HG03575 (cell line): ENCODE results near the gene OSBPL9.

Experiments used
- ATAC-seq: cut with Tn5 transposase; IDR thresholded peaks from one replicate; pipeline ENCODE4 v1.9.1; 2021; ENCODE audit not compliant: unreplicated experiment, insufficient number of reproducible peaks, low FRiP score; ENCODE audit errors: extremely low read depth

OSBPL9 gene

DNA sequence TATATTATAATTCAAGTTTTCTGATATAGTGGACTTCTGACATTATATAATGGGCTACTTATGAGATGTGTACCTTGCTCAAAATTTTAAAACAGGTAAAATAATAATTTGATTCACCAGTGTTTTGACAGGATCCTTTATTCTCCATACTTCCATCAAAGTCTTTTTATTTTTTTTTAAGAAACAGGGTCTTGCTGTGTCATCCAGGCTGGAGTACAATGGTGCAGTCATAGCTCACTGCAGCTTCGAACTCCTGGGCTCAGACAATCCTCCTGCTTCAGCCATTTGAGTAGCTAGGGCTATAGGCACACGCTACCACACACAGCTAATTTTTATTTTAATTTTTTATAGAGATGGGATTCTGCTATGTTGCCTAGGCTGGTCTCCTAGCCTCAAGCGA is 132.3 kb downstream of the OSBPL9 start:
- no peak for ATAC-seq

DNA sequence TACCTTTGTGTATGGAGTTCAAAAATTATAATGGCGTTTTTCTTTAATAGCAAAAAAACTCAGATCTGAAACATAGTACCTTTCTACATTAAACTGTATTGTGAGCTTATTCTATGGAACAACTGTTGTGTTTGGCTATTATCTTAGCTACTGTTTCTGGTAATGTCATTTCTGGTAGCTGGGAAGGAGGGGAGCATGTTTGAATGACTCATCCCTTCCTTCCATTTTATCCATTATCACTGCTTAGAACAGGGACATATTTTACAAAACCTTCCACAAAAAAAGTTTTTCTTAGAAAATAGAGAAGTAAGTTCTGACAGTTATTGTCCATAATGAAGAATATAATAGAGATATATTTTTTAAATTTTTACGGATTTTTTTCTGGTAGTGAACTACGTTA is 133.3 kb downstream of the OSBPL9 start:
- ATAC-seq, result no peak

DNA sequence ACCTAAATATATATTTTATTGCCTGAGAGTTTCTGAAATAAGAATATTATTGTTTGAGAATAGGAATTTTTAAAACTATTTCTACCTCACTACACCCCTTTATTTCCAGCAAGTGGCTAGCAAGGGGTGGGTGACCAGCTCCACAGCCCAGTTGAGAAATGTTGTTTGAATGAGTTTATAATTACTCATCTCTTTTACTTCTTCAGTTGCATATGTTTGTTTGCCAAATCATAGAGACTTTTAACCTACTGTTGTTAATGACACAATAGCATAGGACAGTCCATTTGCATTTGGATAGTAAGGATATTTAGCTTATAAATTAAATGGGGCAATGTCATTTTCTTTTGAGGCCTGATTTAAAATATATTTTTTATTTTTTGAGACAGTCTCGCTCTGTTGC is 133.8 kb downstream of the OSBPL9 start:
- no peak for ATAC-seq

DNA sequence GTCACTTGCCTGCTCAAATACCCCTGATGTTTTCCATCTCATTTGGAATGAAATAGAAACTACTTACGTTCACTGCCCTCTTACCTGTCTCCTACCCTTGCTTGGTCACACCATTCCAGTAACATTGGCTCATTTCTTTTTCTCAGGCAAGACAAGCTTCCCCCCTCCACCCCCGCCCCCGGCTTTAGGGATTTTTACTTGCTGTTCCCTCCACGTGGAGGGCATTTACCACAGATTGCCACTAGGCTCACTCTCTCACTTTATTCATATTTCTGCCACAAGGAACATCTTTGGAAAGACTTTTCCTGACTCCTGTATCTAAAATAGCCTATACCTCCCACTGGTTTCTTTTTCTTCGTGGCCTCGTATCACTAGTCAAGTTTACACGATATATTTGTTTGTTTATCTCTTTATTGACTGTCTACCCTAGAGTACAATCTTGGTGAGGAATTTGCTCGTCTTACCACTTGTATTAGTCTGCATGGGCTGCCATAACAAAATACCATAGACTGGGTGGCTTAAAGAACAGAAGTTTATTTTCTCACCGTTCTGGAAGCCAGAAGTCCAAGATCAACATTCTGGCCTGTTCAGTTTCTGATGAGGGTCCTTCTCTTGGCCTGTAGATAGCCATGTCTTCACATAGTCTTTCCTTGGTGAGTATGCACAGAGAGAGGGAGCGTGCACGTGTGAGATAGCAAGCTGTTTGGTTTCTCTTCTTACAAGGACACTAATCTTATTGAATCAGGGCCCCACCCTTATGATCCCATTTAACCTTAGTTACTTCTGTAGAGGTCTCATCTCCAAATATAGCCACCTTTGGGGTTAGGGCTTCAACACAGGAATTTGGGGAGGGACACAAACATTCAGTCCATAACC is 135.4 kb downstream of the OSBPL9 start:
- ATAC-seq, result no peak

DNA sequence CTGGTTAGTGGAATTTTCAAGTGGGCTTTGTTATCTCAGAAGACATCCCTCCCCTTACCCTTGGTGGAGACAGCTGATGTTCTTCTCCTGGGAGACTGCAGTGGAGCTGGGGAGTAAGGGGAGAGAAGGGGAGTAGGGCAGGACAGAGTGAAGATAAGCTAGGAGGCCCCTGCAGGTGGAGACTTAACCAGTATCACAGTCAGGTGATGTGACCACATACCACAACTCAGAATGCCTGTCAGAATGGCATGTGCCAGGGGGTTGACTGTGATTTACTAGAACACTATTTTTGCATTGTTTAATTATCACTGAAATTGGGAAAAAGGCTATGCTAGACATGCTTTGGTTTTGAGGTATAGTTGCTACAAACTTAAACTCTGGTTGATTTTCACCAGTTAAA is 137.1 kb downstream of the OSBPL9 start:
- no peak for ATAC-seq

DNA sequence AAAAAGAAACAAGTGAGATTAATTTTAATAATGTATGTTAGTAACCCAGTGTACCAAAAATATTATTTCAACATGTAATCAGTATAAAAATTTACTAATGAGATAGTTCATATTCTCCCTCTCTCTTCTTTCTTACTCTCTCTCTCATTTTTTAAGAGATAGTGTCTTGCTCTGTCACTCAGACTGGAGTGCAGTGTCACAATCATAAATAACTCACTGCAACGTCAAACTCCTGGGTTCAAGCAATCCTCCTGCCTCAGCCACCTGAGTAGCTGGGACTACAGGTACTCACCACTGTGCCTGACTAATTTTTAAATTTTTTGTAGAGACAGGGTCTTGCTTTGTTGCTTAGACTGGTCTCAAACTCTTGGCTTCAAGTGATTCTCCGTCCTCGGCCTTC is 137.8 kb downstream of the OSBPL9 start:
- ATAC-seq, result no peak

DNA sequence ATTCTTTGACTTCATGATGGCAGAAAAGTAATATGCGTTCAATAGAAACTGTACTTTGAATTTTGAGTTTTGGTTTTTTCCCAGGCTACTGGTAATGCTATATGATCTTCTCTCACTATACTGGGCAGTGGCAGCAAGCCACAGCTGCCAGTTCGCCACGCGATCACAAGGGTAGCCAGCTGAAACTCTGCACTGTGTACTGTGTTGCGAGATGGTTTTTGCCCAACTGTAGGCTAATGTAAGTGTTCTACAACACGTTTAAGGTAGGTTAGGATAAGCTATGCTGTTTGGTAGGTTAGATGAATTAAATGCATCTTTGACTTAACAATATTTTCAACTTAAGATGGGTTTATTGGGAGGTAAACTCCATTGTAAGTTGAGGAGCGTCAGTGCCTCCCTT is 138.5 kb downstream of the OSBPL9 start:
- no peak for ATAC-seq

DNA sequence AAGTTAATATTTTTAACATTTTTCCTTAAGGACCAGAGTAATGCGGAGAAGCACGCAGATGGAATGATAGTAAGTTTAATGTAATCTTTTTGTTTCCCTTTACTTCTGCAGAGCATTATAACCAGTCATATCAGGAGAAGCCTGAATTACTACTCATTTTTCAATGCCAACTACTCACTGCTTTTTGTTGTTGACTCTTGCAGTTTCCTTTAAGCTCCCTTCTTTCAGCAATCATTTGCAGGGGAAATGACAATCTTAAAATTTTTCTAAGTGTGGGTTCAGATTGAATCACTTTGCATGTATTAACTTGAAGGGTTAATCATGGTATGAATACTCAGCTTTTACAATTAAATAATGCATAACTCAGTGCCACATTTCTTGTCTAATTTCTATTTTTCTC is 139.4 kb downstream of the OSBPL9 start:
- ATAC-seq, result no peak

DNA sequence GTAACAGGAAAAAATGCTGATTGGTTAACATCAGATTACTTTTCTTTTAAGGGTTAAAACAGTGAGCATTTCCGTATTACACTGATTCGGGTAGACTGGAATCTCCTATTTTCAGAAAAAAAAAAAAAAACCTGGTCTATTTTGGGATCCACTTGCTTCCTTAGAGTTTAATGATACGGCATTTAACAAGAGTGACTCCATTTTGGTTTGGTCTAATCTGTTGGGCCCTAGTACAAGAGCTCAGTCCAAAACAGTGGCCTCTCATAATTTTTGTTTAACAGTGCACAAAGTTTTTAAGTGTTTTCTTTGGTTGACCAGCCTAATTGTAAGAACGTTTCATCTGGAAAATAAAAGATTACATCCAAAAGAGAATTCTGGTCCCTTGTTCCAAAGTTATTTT is 141.4 kb downstream of the OSBPL9 start:
- ATAC-seq, result no peak

DNA sequence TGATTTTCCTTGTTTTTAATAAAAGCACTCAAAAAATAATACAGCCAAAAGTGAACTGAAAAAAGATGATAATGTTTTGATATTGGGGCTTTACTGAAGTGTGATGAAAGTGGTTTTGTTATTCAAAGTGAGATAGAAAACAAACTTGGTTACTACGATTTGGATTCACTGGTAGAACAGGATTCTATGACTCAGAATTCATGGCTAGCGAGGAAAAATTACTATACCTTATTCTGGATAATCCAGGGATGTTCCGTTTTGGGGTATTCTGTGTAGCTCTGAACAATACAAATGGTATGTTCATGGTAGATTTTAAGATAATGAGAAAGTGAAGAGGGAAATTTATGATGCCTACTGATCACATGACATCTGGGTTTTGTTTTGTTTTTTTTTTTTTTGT is 144.0 kb downstream of the OSBPL9 start:
- no peak for ATAC-seq

DNA sequence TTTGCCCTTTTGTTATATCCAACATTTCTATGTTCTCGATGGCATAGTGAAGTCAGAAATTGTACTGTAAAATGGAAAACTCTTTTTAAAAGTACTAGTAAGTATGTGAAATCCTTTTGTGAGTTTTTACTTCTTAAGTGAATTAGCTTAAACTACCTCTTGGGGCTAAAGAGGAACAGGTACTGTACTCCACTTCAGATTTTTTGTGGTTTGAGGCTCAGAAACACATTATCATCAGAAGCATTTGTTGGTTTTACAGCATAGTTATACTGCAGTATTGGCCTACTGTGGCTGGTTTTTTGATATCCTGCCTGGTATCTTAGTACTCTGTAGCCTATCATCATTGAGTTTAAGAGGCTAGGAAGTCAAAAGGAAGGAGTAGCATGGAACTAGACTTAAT is 144.5 kb downstream of the OSBPL9 start:
- ATAC-seq, result no peak

DNA sequence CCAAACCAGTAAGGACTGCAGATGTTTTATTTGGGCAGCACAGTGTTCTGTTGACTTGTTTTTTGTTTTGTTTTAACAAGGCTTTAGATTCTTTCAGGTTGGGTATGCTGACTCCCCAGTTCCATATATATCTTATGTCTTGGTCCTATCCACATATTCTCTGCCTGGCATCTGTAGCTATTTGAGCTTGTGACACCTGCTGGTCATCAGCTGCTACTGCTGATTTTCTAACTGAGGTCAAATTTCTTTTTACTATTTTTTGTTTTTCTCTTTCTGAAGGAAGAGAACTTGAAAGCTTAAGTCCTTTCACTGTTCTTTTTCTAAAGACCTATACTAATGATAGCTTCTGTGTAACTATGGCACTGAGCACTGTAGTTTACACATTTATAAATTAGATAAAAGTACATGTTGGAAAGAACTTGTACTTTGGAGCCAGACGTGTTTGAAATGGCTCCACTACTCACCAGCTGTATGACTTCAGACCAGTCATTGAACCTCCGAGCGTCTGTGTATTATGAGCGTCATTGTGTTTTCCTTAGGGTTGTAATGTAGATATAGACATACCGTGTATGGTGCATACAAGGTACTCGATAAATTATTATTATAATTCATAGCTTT is 152.2 kb downstream of the OSBPL9 start:
- no peak for ATAC-seq

DNA sequence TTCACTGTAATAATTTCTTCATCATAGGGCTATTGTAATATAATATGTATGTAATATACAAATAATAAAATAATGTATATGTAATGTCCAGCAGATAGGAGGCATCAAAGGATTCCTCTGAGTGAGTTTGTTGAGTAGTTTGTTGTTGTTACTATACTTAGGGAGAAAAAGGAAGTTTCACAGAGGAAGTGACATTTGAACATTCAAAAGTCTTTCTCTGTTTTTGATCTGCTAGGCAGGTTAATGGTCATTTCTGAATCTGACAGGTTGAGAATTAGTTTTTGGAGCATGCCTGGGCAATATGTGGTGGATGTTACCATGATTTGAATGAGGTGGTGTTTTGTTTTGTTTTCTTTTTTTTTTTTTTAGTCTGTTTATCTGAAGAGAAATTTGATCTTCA is 159.5 kb downstream of the OSBPL9 start:
- no peak for ATAC-seq

DNA sequence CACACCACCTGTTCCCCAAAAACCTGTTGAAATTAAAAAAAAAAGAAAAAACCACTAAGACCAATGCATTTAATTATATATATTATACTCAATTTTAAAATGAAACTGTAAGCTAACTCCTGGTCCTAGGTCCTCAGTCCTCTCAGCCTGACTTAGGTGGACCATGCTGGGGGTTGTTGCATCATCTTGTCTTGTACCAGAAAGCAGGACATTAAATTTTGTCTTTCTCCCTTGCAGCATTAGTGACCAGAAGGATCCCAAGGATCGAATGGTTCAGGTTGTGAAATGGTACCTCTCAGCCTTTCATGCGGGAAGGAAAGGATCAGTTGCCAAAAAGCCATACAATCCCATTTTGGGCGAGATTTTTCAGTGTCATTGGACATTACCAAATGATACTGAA is 164.0 kb downstream of the OSBPL9 start:
- ATAC-seq, result no peak

DNA sequence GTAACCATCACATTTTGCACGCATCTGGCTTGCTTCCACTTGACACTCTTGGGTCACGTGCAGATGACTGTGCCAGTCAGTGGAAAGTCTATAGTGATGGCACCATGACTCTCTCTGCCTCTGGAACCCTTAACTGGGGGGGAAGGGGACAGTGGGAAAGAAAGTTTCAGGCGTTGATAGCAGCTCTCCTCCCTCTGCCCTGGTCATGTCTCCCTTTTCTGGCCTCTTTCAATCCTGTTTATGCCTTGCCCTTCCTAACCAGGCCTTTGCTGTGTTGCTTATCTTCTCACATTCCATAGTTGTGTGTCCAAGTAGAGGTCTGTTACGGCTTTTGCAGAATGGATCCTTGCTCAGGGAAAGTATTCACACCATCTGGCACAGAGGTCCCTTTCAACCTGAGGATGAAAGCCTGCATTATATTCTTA is 168.1 kb downstream of the OSBPL9 start:
- ATAC-seq, result no peak

DNA sequence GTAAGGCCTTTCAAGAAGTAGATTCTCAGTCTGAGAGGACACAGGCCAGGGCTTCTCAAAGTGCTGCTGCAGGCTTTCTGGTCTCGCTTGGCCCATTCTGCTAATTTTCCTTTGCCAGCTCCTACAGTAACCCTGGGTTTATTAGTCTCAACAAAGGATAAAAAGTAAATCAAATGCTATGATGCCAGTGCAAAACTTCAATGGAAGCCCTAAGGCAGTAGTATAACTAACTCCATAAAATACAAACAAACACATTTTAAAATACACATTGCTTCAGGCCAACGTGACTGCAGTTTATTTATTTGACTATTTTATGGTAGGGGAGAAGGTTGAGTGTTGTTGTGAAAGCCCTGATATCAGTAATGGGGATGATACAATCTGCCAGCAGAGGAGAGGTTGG is 172.0 kb downstream of the OSBPL9 start:
- ATAC-seq, result no peak

DNA sequence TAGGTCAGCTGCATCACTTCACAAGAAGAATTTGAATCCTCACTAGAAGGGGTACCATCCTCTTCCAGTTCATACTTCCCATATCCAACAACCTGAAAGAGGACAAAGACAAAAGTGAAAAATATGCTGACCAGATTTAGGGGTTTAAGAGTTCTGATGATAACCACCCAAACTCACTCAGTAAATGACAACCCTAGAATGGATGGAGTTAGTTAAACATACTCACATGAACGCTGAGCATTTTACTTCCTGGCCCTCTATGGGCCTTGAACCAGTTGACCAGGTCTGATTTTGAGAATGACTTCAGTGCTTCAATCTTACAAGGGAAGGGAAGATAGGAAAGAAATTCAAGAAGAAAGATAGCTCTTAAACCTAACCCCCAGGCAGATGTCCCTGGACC is 172.4 kb downstream of the OSBPL9 start:
- no peak for ATAC-seq

DNA sequence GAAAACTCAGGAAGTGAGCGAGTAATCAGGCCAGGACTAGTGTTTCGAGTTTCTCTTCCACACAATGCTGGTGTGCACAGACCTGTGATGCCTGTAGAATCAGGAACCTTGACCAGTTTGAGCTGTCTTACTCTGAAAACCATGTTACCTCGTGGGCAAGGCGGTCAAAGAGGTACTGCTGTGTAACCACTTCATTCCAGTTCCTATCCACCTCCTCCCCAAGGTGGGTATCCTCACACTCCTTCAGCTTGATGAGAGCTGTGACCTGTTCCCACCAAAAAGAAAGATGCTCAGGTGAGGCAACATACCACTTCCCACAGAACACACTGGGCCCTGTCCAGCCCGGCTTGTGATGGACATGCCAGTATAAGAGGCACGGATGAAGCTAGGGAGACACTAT is 173.5 kb downstream of the OSBPL9 start:
- ATAC-seq, result no peak

DNA sequence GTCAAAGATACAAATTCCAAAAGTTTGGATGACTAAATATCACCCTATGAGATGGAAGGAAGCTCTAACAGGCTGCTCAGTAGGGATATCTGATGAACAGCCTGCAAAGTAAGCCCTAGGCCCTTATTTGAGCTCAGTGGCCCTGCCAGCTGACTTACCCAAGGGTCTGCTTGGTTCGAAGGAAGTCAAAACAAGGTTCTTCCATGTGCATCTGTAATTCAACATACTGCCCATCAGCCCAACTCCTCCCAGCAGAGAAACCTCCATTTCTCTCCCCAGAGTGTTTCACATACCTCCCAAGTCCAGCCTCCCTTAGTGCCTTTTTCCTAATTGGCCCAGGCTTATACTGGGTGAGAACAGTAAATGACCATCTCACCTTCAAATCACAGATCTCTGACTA is 175.0 kb downstream of the OSBPL9 start:
- no peak for ATAC-seq

DNA sequence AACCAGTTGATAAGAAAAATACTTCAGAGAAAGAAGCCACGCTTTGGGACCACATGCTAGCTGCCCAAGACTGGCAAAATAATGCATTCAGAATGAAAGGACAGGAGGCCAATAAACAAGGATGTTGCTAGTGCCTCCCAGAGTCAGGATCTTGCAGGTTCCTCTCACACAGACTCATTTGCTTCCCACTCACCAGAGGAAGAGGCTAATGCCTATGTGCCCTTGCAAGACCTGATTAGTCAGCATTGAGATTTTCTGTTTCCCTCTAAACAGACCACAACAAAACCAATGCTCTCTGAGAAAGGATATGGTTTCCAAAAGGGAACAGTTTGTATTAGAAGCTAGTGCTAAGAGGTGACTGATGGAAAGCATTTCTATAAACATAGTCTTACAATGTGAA is 176.0 kb downstream of the OSBPL9 start:
- no peak for ATAC-seq

DNA sequence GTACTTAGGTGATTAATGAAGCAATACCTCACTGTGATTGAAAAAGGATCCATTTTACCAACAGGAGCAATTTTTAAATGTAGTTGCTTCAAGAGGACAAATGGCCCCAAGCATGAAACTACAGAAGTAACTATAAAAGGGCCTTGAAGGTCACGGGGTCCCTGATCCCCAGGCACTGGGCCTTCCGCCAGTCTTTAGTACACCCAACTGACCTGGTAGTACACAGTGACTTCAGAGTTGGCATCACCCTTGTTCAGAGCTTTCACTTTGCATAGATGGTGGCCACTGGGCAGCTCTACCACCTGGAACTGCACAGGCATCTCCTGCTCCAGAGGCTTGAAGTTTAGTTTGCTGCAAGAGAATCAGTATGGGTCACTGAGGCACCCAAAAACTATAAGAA is 177.4 kb downstream of the OSBPL9 start:
- no peak for ATAC-seq
